Vagina (tissue), 2 donors: Measurements from ENCODE around the gene OR1L4. TPM values are rescaled to one million over a fixed set of nuclear protein-coding genes. Genes with fewer than 3 reads are reported as not detected.

Experiments used
- DNase-seq, 2 donors: peaks; one replicate each; pipeline ENCODE4 v3.0.0-alpha.2; 2017; ENCODE audit errors: extremely low spot score in 2 of 2
- H3K27ac ChIP-seq: fragments of 200-600 bp; sonication (generic); one replicate; pipeline ENCODE4 v1.5.1; 2019
- H3K27me3 ChIP-seq: fragments of 200-600 bp; sonication (generic); one replicate; pipeline ENCODE4 v1.5.1; 2019
- H3K36me3 ChIP-seq, 2 donors: fragments of 200-600 bp; sonication (generic); one replicate each; pipeline ENCODE4 v1.5.1; 2017 to 2019
- H3K4me1 ChIP-seq: fragments of 200-600 bp; sonication (generic); one replicate; pipeline ENCODE4 v1.5.1; 2019
- H3K4me3 ChIP-seq, 2 donors: fragments of 200-600 bp; sonication (generic); 1 replicate in 1 of 2; 2 replicates in 1 of 2; pipeline ENCODE4 v1.5.1; 2016 to 2019
- H3K9me3 ChIP-seq: fragments of 200-600 bp; sonication (generic); one replicate; pipeline ENCODE4 v1.5.1; 2019
- POLR2A ChIP-seq, 2 donors: fragments of 450-650 bp; IDR thresholded peaks; one replicate each; pipeline ENCODE4 v1.6.1; 2017; ENCODE audit warnings: antibody characterized with exemption in 2 of 2, mild to moderate bottlenecking in 2 of 2, moderate library complexity in 2 of 2
- POLR2AphosphoS5 ChIP-seq, 2 donors: sonication (generic); formaldehyde crosslinking; IDR thresholded peaks; one replicate each; pipeline ENCODE4 v1.9.0; 2017; ENCODE audit warnings: antibody characterized with exemption in 2 of 2, mild to moderate bottlenecking in 2 of 2, low read depth in 1 of 2; ENCODE audit not compliant: insufficient read depth in 1 of 2
- intact Hi-C: fragments of 100-400 bp; cut with DNase I; formaldehyde crosslinking; loops from one replicate; pipeline ENCODE4 v1.15.1; 2023
- total RNA-seq: library from RNA; depleted of rRNA; stranded (reverse); fragments of >200 nt; gene quantifications from one replicate; pipeline ENCODE4 v1.2.3, GENCODE V29; 2016
- TF ChIP-seq, protein P1 (sequence below), 3 experiments: fragments of 450-650 bp in 2 of 3; fragments of 200-600 bp in 1 of 3; sonication (generic) in 1 of 3; IDR thresholded peaks; one replicate each; pipeline ENCODE4 v1.5.1; 2017 to 2019; ENCODE audit warnings: antibody characterized with exemption in 3 of 3, mild to moderate bottlenecking in 2 of 3, moderate library complexity in 2 of 3

OR1L4 gene, protein sequence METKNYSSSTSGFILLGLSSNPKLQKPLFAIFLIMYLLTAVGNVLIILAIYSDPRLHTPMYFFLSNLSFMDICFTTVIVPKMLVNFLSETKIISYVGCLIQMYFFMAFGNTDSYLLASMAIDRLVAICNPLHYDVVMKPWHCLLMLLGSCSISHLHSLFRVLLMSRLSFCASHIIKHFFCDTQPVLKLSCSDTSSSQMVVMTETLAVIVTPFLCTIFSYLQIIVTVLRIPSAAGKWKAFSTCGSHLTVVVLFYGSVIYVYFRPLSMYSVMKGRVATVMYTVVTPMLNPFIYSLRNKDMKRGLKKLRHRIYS
- not detected for total RNA-seq

DNA sequence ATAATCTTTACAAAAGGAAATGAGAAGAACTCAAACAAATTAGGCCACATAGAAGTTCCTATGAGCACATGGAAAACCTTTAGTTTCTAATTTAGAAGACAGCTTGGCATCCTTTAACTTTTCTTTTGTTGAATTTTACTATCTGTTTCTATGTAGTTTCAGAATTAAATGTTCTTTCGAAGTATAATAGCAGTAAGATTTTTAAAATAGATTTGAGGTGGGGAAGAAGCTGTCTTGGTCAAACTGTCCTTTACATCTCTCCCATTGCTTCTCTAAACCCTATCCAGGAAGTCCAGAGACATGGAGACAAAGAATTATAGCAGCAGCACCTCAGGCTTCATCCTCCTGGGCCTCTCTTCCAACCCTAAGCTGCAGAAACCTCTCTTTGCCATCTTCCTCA is at the start of gene OR1L4:
TSS of gene OR1L4 (plus strand) at position 301 of the 400 bp plus-strand sequence. CDS start at position 301, 0 bp downstream.
- Histone ChIP-seq H3K9me3 (peaks cover 22% of the 10 kb centered on the region), H3K4me1 (no peaks in the 10 kb centered on the region), H3K36me3 (no peaks in the 10 kb centered on the region), H3K27ac (no peak within 1 kb of the TSS), H3K4me3 (no peak within 1 kb of the TSS), H3K27me3 (no peaks in the 10 kb centered on the region)
- no peak for DNase-seq
- intact Hi-C loops, result no loop called here
- TF ChIP-seq POLR2A (IDR thresholded peaks at IDR 0.05), result no peak
- no peak for TF ChIP-seq POLR2AphosphoS5 (IDR thresholded peaks at IDR 0.05; ENCODE audit: insufficient read depth in 1 of 2, low read depth in 1 of 2)
- TF ChIP-seq, protein P1, sequence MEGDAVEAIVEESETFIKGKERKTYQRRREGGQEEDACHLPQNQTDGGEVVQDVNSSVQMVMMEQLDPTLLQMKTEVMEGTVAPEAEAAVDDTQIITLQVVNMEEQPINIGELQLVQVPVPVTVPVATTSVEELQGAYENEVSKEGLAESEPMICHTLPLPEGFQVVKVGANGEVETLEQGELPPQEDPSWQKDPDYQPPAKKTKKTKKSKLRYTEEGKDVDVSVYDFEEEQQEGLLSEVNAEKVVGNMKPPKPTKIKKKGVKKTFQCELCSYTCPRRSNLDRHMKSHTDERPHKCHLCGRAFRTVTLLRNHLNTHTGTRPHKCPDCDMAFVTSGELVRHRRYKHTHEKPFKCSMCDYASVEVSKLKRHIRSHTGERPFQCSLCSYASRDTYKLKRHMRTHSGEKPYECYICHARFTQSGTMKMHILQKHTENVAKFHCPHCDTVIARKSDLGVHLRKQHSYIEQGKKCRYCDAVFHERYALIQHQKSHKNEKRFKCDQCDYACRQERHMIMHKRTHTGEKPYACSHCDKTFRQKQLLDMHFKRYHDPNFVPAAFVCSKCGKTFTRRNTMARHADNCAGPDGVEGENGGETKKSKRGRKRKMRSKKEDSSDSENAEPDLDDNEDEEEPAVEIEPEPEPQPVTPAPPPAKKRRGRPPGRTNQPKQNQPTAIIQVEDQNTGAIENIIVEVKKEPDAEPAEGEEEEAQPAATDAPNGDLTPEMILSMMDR (IDR thresholded peaks at IDR 0.05), result no peak

DNA sequence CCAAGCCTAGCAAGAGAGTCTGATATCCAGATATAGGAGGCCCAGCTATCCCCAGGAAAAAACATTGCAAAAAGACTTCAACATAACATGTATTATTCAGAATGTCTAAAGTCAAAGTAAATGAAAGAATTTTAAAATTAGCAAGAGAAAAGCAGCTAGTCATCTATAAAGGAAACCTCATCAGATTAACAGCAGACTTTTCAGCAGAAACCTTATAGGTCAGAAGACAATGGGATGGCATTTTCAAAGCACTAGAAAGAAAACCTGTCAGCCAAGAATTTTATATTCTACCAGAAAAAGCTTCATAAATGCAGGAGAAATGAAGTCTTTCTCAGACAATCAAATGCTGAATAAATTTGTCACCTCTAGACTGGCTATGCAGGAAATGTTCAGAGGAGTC is 38.9 kb upstream of the OR1L4 start:
- Histone ChIP-seq H3K4me3 (no peak overlapping the region), H3K27ac (no peak overlapping the region), H3K27me3 (no peaks in the 10 kb centered on the region), H3K36me3 (no peaks in the 10 kb centered on the region), H3K9me3 (no peaks in the 10 kb centered on the region), H3K4me1 (no peaks in the 10 kb centered on the region)
- TF ChIP-seq POLR2AphosphoS5 (IDR thresholded peaks at IDR 0.05; ENCODE audit: insufficient read depth in 1 of 2, low read depth in 1 of 2) (no peak), POLR2A (IDR thresholded peaks at IDR 0.05) (no peak)
- TF ChIP-seq, protein P1 (IDR thresholded peaks at IDR 0.05), result no peak
- DNase-seq, result no peak
- intact Hi-C loops, result no loop called here

DNA sequence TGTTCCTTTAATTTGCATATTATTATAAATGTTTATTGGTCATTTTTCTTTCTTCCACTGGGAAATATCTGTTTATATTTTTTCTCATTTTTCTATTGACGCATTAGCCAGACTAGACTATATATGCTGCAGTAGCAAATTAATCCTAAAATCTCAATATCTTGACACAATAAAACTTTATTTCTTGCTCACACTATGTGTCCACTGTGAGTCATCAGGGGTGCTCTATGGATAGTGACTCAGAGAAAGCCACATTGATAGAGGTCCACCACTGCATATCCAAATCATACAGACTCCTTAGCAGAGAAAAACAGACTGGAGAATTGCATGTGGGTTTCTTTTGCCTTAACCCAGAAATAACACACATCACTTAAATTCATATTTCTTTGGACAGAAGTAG is 28.1 kb upstream of the OR1L4 start:
- Histone ChIP-seq H3K9me3 (no peaks in the 10 kb centered on the region), H3K27ac (no peak overlapping the region), H3K4me3 (no peak overlapping the region), H3K27me3 (no peaks in the 10 kb centered on the region), H3K4me1 (no peaks in the 10 kb centered on the region), H3K36me3 (no peaks in the 10 kb centered on the region)
- DNase-seq, result no peak
- intact Hi-C loops, result no loop called here
- TF ChIP-seq POLR2AphosphoS5 (IDR thresholded peaks at IDR 0.05; ENCODE audit: insufficient read depth in 1 of 2, low read depth in 1 of 2) (no peak), POLR2A (IDR thresholded peaks at IDR 0.05) (no peak)
- TF ChIP-seq, protein P1 (IDR thresholded peaks at IDR 0.05), result no peak

DNA sequence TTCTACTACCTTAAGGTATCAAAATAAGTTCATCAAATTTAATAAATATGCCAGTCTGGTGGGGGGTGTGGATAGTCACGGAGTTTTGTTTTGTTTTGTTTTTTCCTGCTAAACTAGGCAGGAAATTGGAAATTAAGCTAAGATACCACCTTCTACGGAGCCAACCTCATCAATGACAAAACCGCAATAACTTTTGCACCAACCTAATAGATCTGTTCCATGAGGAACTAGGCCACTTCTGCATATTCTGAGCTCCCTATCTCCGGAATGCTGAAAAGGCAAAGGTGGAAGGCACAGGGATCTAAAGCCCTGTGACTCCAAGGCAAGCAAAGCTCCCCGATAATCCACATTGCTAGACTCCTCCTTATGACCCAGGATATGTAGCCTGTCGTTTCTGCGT is 5.8 kb upstream of the OR1L4 start:
- no peak overlapping the region for H3K27ac ChIP-seq
- H3K4me1 ChIP-seq, result no peaks in the 10 kb centered on the region
- no peaks in the 10 kb centered on the region for H3K36me3 ChIP-seq
- no peaks in the 10 kb centered on the region for H3K9me3 ChIP-seq
- no peaks in the 10 kb centered on the region for H3K27me3 ChIP-seq
- DNase-seq, result no peak
- no peak for TF ChIP-seq POLR2AphosphoS5 (IDR thresholded peaks at IDR 0.05; ENCODE audit: insufficient read depth in 1 of 2, low read depth in 1 of 2)
- TF ChIP-seq, protein P1 (IDR thresholded peaks at IDR 0.05), result no peak
- no peak for TF ChIP-seq POLR2A (IDR thresholded peaks at IDR 0.05)
- no peak overlapping the region for H3K4me3 ChIP-seq
- intact Hi-C loops, result no loop called here

DNA sequence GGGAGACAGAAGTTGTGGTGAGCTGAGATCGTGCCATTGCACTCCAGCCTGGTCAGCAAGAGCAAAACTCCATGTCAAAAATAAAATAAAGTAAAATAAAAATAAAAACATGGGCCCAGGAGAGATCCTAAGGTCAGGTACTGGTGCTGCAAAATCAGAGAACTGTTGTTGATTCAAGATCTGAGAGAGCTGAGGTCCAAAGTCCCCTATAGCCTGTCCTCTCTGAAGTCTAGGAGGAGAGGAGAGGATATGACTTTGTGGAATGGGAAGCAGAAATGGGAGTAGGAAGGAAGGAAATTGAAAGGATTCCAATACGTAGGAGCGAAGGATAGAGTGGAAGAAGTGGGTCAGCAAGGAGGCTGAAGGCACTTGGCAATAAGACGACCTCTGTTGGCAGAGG is 4.6 kb upstream of the OR1L4 start:
- H3K27me3 ChIP-seq, result no peaks in the 10 kb centered on the region
- H3K27ac ChIP-seq, result no peak overlapping the region
- H3K36me3 ChIP-seq, result no peaks in the 10 kb centered on the region
- intact Hi-C loops, result no loop called here
- no peak overlapping the region for H3K4me3 ChIP-seq
- no peaks in the 10 kb centered on the region for H3K4me1 ChIP-seq
- no peak for TF ChIP-seq POLR2A (IDR thresholded peaks at IDR 0.05)
- TF ChIP-seq, protein P1 (IDR thresholded peaks at IDR 0.05), result no peak
- no peak for TF ChIP-seq POLR2AphosphoS5 (IDR thresholded peaks at IDR 0.05; ENCODE audit: insufficient read depth in 1 of 2, low read depth in 1 of 2)
- no peaks in the 10 kb centered on the region for H3K9me3 ChIP-seq
- DNase-seq, result no peak
